ENCODE data around the gene OSBPL7. TPM values are rescaled to one million over a fixed set of nuclear protein-coding genes. Genes with fewer than 3 reads are reported as not detected.

OSBPL7 gene
- total and polyA plus RNA-seq, 9 donors = 6.1 to 18.0 (median 12.3) TPM

DNA sequence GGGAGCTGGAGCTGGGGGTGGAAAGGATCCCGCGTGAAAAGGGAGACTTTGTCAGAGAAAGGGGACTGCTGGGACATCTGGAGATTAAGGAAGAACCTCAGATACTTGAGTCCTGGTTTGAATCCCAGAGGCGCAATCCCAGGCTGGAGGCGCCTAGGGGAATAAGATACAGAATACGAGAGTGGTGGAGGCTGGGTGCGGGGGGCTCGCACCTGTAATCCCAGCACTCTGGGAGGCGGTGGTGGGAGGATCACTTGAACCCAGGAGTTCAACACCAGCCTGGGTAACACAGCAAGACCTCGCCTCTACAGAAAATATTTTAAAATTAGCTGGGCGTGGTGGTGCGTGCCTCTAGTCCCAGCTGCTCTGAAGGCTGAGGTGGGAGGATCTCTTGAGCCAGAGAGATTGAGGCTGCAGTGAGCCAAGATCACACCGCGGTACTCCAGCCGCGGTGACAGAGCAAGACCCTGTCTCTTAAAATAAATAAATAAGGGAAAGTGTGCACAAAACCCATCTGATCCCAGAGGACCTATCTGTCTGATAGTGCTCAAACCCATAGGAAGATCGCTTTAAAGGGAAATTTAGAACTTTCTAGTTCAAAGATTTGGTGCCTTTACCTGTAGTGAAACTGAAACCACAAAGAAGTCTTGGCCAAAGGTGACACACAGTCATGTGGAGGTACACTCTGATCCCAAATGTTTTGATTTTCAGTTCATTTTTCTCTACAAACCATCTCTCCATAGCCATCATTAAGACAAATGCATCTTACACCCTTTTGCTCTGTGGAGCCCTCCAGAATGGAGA, 20.1 kb upstream of the OSBPL7 start:
- no peaks in the 10 kb centered on the region for H3K27me3 ChIP-seq
- H3K4me3 ChIP-seq = no peak overlapping the region
- TF ChIP-seq EP300 (IDR thresholded peaks at IDR 0.05) (no peak), POLR2A (IDR thresholded peaks at IDR 0.05) (no peak)
- TF ChIP-seq, protein P1, sequence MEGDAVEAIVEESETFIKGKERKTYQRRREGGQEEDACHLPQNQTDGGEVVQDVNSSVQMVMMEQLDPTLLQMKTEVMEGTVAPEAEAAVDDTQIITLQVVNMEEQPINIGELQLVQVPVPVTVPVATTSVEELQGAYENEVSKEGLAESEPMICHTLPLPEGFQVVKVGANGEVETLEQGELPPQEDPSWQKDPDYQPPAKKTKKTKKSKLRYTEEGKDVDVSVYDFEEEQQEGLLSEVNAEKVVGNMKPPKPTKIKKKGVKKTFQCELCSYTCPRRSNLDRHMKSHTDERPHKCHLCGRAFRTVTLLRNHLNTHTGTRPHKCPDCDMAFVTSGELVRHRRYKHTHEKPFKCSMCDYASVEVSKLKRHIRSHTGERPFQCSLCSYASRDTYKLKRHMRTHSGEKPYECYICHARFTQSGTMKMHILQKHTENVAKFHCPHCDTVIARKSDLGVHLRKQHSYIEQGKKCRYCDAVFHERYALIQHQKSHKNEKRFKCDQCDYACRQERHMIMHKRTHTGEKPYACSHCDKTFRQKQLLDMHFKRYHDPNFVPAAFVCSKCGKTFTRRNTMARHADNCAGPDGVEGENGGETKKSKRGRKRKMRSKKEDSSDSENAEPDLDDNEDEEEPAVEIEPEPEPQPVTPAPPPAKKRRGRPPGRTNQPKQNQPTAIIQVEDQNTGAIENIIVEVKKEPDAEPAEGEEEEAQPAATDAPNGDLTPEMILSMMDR (IDR thresholded peaks at IDR 0.05) = no peak
- DNase-seq = no peak
- peaks cover 4% of the 10 kb centered on the region for H3K4me1 ChIP-seq (ENCODE audit: insufficient read depth)
- intact Hi-C loops (cut with DNase I) = loop anchor here (2.0 to 10.0 kb wide), 4 partner anchors 43 to 176 kb away; partner anchors contain the start of gene PRR15L (in 1 of the 4)
- peak overlapping the region; percentile 46 to 70 for H3K27ac ChIP-seq
- no peaks in the 10 kb centered on the region for H3K36me3 ChIP-seq
- no peaks in the 10 kb centered on the region for H3K9me3 ChIP-seq
- 56 to 64% (median 57%) methylated on average over 16 of the region's 16 CpGs for WGBS, 3 donors

DNA sequence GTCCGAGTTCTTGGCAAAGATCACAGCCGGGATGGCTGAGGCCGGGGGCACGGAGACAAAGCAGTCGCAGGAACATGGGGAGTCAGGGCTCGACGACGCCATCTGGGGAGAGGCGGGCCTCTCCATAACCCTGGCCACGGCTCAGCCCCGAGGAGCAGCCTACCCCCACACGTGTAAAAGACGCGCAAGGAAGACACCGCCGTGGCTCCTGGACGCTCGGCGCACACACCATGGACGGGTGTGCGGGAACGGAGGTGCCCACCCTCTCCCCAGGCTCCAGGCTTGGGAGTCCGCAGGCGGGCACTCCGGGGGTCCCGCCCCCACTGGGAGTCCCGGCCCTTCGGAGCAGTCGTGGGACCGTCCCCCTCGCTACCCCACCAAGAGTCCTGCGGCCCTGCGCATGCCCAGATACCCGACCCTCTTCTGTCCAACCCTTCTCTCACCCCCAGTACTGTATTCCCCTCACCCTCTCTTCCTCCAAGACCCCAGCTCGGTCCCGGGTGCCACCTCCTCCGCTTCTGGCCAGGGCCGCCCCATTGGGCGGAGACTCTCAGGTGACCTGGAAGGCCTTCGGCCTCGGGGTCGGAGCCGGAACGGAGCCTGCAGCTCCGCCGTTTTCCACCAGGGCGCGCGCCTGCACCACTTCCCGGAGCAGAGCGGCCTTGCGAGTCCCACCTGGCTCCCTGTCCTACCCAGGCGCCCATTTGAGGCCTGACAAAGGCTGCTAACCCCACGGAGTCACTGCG, 19.3 kb upstream of the OSBPL7 start, which contains the start of gene SCRN2:
Gene SCRN2, minus strand, starts transcription at position 532 of the 746 bp plus-strand sequence. Its CDS starts 430 bp downstream, at position 102.
- TF ChIP-seq, protein P1 (IDR thresholded peaks at IDR 0.05) = peak; percentile 91 to 98 (median 98)
- no peak for TF ChIP-seq EP300 (IDR thresholded peaks at IDR 0.05)
- intact Hi-C loops (cut with DNase I) = loop anchor here in 3 of 4 donors (2.0 to 10.0 kb wide), 3 partner anchors 50 to 176 kb away; partner anchors contain the start of gene PRR15L (in 1 of the 3)
- WGBS, 3 donors = 0 to 1% (median 0%) methylated on average over 55 of the region's 55 CpGs
- Histone ChIP-seq H3K4me1 (ENCODE audit: insufficient read depth) (peaks cover 4% of the 10 kb centered on the region), H3K4me3 (peak within 1 kb of the TSS; percentile 75), H3K27me3 (no peaks in the 10 kb centered on the region), H3K9me3 (no peaks in the 10 kb centered on the region), H3K27ac (peak within 1 kb of the TSS; percentile 46 to 70), H3K36me3 (no peaks in the 10 kb centered on the region)
- peak; percentile 85 to 95 (median 89) for DNase-seq

DNA sequence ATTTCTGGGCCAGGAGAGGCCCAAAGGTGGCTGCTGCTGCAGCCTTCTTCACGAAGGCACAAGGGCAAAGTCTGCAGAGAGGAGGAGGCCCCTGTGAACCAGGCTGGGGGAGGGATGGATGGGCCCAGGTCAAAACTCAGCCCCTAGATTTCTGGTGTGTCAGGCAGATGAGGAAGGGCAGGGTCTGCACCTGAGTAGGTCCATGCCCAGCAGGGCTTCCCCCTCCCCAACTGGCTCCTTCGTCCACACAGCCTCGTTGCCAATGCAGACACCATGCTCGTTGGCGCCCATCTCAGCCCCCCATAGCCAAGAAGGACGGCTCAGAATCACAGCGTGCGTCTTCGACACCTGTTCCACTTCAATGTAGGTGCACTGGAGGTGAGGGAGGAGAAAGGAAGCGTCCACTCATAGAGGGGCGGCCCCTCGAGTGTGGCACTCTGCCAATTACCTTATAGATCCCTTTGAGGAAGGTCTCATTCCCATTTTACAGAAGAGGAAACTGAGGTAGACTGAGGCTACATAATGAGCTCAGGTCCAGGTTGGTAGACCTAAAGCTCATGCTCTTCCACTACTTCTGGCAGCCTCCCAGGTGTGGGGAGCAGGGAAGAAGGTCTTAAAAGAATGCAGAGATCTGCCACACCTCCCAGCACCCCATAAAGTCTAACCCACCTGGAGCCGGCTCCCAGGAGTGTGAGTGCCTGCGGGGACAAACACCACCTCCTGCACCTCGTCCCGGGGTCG, 18.6 kb upstream of the OSBPL7 start:
- peak overlapping the region; percentile 46 to 70 for H3K27ac ChIP-seq
- H3K9me3 ChIP-seq = no peaks in the 10 kb centered on the region
- no peaks in the 10 kb centered on the region for H3K27me3 ChIP-seq
- no peaks in the 10 kb centered on the region for H3K36me3 ChIP-seq
- DNase-seq = peak in 2 of 5 donors; percentile 44 to 49
- 32 to 42% (median 36%) methylated on average over 17 of the region's 17 CpGs for WGBS, 3 donors
- TF ChIP-seq EP300 (IDR thresholded peaks at IDR 0.05) (no peak), POLR2A (IDR thresholded peaks at IDR 0.05) (no peak)
- TF ChIP-seq, protein P1 (IDR thresholded peaks at IDR 0.05) = no peak
- peak overlapping the region; percentile 75 for H3K4me3 ChIP-seq
- intact Hi-C loops (cut with DNase I) = loop anchor here in 3 of 4 donors (2.0 to 10.0 kb wide), 3 partner anchors 51 to 177 kb away; partner anchors contain the start of gene PRR15L (in 1 of the 3)
- peaks cover 4% of the 10 kb centered on the region for H3K4me1 ChIP-seq (ENCODE audit: insufficient read depth)

DNA sequence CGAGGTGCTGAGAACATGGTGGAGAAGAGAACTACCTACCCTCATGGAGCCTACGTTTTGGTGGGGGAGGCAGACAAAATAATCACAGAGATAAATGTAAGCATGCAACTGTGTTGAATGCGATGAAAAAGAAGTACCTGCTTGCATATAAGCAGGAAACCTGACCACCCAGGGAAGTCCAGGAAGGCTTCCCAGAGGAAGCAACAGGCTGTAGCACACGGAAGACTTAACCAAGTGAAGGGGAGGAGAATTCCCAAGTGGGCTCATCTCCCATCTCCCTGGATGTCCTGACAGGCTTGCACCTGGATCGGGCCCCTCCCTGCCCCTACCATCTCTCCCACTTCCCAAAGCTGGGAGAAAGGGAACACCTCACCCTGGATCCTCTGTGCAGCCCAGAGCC, 17.5 kb upstream of the OSBPL7 start:
- TF ChIP-seq, protein P1 (IDR thresholded peaks at IDR 0.05) = no peak
- TF ChIP-seq EP300 (IDR thresholded peaks at IDR 0.05) (no peak), POLR2A (IDR thresholded peaks at IDR 0.05) (no peak)
- no peaks in the 10 kb centered on the region for H3K36me3 ChIP-seq
- 77 to 87% (median 80%) methylated on average over 5 of the region's 5 CpGs for WGBS, 3 donors

More for the DNA sequence above, 17.5 kb upstream of the OSBPL7 start:
- Histone ChIP-seq H3K4me3 (no peak overlapping the region), H3K27ac (no peak overlapping the region), H3K9me3 (no peaks in the 10 kb centered on the region), H3K4me1 (ENCODE audit: insufficient read depth) (peaks cover 4% of the 10 kb centered on the region), H3K27me3 (no peaks in the 10 kb centered on the region)
- DNase-seq = no peak
- intact Hi-C loops (cut with DNase I) = no loop called here
